GM21360 (cell line): ENCODE data around the gene PURA.

ENCODE experiments used
- ATAC-seq: cut with Tn5 transposase; IDR thresholded peaks from one replicate; pipeline ENCODE4 v1.9.1; 2021; ENCODE audit warnings: mild to moderate bottlenecking, moderate library complexity; ENCODE audit not compliant: unreplicated experiment

PURA gene

DNA sequence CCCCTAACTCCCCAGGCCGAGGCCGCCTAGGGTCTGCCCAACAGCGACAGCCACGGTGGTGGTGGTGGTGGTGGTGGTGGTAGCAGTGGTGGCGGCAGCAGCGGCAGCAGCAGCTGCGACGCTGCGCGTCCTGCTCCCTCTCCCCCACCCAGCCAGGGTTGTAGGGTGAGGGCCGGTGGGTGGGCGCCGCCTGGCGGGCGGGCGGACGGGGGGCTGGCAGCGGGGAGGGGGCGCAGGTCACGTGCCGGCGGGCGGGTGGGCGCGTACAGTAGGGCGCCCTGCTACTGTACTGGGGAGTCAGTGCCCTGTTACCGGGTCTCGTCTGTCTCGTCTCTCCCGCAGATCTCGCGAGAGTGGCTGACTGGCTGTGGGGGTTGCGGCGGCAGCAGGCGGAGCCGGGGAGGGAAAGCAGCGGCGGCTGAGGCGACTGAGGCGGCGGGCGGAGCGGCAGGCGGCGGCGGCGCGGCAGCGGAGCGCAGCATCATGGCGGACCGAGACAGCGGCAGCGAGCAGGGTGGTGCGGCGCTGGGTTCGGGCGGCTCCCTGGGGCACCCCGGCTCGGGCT is at the start of gene PURA:
Gene PURA, plus strand, starts transcription at position 411 of the 565 bp plus-strand sequence. Its CDS starts 73 bp downstream, at position 484.
- peak; percentile 83 for ATAC-seq

DNA sequence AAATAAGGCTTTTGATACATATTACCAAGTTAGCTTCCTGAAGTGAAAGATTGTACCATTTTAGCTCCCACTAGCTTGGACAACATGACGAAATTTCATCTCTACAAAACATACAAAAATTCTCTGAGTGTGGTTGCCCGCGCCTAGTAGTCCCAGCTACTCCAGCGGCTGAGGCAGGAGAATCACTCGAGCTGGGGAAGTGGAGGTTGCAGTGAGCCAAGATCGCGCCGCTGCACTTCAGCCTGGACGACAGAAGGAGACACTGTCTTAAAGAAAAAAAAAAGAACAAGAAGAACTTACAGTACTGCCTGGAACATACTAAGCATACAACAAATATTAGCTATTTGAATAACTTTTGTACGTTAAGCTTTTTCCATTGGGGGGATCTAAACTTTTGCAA is 41.1 kb upstream of the PURA start:
- ATAC-seq, result no peak

DNA sequence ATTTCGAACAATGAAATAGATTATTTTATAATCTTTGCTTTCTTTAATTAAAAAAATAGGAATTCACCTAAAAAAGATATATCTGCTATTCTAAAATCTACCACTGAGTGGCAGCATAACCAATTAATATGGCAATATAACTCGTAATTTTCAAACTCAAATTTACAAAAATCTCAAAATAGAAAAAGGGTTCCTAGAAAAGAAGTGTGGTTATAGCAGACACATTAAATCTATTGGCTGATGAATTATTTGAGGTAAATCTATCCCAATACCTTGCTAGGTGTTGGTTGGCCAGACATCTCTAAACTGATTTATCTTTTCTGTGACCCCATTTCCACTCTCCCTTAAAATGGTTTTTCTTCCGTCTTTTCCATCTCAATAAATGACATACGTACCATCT is 40.6 kb upstream of the PURA start:
- ATAC-seq, result no peak

DNA sequence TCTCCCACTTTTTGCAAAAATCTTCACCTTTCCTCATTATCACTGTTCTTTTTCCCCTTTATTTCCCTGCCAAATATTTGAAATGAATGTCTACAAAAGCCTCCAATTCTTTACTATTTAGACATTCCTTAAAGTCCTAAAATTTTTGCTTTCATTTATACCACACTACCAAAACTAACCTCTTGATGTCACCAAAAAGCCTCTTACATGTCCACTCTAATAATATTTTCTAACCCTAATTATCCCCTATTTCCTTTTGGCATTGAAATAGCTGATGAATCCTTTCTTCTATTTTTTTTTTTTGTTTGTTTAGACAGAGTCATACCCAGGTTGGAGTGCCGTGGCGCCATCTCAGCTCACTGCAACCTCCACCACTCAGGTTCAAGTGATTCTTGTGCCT is 38.5 kb upstream of the PURA start:
- no peak for ATAC-seq

DNA sequence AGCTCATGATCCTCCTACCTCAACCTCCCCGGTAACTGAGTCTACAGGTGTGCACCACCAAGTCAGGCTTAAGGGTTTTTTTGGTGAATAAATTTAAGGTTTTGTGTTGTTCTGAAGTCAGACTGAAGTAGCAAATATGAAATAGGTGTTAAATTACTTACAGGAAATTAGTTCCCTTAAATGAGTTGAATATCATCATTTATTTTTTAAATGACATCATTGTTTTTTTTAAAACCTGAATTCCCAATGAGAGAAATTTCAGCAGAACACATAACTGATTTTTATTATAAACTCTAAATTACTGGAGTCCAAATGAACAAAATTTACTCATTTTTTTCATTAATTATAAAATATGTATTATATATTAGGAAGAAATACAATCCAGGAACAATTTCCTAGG is 37.8 kb upstream of the PURA start:
- no peak for ATAC-seq

DNA sequence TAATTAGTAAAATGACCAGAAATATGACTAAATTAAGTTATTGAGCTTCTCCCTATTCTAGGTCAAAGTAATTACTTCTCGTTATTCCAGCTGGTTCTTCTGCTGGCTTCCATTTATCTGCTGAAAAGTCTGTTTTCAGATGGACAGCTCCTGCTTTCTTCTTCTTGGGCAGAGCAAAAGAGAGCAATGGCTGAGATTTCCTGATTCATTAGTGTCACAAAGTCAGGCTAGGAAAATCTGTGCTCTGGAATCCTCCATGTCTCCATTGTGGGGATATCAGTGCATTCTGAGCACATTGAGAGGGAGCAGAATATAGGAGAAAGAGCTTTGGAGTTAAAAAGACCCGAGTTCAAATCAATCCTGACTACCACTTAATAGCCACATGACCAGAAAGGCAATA is 37.1 kb upstream of the PURA start:
- no peak for ATAC-seq

DNA sequence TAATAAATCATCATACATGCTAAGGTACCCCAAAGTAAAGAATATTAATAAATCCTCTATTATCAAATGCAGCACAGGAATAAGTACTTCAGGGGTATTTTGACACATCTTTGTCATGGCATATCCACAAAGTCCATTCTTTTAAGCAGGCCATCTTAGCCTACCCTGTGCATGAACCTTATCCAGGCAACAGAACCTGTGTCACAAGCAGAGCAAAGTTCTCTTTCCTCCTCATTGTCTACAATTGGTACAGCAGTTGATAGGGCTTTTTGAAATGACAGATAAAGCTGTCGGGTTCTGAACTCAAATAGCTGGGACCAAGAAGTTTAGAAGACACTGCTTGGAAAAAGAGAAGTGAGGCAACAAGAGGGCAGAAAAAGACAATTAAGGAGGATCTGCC is 30.8 kb upstream of the PURA start:
- ATAC-seq, result no peak

DNA sequence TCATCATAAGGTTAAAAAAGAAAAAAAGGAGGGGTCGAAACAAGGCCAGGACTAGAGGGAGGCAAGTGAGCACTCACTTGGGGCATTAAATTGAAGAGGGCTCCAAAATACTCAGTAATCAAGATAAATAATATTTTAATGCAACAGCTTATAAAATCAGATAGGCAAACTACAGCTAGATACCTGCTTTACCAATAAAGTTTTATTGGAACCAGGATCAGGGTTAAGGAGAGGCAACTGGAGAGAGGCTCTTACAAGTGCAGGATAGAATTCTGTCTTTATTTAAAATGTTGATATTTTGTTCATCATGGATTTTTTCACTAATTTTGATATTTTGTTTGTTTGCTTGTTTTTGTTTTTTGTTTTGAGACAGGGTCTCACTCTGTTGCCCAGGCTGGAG is 30.3 kb upstream of the PURA start:
- no peak for ATAC-seq

DNA sequence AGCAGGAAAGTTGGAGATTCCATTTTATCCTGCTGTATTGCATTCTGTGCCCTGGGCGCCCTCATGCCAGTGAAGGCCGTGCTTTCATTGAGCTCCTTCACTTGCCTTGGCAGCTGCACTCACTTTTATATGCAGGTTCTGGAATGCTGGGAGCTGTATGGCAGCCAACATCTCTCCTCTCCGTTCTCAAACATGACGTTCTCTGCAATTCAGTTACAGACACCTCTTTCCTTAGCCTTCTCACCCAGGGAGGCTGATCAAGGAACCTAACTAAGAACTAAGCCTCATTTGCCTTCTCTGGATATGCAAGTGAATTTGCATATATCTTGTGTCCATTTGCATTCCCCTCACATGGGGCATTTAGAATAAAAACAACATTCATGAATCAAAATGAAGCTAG is 29.4 kb upstream of the PURA start:
- no peak for ATAC-seq

DNA sequence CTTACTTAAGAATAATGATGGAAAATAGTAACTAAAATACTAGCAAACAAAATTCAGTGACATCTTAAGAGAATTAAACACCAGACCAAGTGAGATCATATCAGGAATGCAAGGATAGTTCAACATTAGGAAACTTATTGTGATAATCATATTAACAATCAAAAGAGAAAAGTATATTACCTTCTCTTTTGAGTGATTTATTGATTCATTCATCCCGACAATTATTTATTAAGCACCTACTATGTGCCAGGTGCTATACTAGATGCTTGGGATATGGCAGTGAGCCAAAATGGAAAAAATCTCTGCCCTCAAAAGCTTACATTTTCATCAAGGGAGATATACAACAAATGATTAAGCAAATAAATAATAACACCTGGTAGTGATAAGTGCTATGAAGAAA is 23.7 kb upstream of the PURA start:
- no peak for ATAC-seq

DNA sequence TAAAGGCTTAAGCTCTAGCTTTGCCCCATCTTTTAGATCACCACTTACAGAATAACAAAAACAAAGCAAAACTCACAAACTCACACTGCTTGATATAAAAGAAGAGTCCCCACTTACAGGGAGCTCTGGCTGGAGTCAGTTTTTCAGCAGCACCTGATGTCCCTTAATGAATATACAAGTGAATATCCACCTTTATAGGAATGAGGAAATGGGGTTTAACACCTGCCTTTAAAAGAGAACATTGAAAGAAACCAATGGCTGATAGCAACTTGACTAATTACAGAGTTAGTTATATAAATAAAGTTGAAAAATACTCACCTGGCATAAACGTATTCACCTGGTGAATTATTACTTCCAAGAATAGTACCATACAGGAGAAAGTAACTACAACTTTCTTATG is 20.7 kb upstream of the PURA start:
- ATAC-seq, result no peak

DNA sequence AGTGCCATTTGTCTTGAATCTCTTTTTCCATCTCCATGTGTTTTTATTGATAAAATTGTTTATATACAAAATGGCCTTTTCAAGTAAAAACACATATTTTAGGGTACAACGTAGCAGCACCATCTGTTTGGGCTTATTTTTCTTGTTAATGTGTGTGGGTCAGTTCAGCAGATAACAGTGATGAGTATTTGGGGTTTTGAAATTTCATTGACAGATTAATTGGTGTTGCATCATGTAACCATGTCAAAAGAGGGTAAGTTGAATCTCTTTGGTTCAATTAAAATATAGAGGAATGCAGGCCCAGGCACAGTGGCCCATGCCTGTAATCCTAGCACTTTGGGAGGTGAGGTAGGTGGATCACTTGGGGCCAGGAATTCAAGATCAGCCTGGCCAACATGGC is 20.0 kb upstream of the PURA start:
- no peak for ATAC-seq

DNA sequence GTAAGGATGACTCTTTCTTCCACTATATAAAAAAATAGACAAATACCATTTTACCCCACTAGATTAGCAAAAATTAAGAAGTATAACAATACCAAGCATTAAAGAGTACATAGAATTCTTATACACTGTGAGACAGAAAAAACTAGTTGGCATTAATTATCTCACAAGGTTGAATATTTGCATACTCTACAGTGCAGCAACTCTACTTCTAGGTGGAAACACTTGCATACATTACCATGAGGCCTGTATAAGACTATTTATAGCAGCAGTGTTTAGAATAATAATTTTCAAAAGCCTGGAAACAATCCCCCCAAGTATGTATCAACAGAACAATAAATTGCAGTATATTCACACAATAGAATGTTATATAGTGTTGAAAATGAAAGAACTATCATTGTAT is 19.0 kb upstream of the PURA start:
- no peak for ATAC-seq

DNA sequence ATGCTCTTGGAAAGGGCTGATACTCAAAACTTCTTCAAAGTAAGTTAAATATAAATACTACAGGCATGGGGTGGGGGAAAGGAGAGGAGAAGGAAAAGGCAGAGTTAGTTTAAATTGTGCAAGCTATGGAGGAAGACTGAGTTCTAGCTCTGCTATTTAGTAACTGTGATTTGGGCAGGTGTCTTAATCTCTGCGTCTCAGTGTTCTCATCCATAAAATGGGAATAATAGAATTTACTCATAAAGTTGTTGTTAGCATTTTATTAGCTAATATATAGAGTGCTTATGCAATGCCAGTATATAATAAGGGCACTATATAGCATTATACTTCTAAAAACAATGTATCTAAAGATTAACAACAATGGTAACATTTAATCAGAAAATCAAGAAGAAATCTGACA is 12.7 kb upstream of the PURA start:
- no peak for ATAC-seq

DNA sequence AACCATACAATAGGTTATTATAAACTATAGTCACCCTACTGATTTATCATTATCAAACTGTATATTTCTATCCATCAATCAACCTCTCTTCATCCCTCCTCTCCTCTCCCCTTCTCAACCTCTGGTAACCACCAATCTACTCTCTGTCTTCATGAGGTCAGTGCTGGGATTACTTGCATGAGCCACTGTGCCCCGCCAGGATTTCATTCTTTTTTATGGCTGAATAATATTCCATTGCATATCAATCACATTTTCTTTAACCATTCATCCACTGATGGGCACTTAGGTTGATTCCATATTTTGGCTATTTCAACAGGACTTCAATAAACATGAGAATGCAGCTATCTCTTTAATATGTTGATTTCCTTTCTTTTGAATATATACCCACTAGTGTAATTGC is 10.8 kb upstream of the PURA start:
- no peak for ATAC-seq

DNA sequence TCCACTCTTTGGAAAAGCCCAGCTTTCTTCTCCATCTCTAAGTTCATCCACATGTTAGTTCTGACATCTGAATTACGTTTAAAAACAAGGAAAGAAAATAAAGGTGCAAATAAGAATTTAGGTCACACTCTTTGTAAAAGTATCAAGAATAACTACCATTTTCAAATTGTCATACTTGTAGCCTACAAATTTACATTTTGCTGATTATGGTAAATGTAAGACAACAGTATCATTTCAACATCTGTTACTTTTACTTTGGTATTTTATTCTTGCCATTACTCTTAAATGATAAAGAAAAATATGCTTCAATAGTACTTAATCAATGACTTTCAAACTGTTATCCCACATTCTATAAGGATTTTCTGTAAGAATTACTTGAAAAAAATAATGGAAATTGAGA is 9.8 kb upstream of the PURA start:
- ATAC-seq, result no peak

DNA sequence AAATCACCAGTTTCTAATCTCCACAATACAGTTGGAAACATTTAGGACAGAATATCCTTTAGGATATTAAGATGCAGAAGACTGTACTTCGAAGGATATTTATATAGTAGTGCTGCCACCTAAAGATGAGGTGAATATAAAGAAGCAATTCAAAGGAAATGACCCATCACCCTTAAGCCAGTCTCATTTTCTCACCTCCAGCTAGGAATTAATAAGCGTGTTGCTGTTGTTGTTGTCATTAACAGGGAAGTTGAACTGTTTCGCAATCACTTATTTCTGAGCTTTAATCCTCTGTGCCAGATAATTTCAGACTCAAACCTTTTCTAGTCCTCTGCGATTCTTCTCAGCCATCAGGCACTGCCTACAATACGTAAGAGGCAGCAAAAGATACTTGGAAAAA is 7.8 kb upstream of the PURA start:
- ATAC-seq, result no peak

DNA sequence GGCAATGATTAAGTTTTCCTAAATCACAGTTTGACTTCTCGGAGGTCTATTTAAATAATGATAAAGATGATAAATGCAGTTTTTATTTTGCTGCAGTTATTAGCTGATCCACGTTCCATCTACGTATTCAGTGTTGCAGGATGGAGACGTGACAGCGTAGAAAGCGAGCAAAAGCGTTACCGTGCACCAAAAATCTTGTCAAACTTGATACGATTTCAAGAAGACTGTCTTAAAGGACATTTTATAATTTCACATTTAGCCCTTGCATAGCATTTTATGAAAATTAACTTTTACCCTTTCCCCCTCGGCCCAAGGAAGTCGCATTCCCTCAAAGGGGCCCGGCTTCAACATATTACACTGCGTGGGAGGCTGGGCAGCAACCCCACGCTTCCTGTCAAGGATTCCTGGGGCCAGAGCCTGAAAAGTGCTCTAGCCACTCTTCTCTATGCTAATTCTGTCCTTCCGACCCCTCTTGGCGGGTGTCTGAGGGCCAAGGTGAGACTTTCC is 7.1 kb upstream of the PURA start:
- ATAC-seq, result no peak

DNA sequence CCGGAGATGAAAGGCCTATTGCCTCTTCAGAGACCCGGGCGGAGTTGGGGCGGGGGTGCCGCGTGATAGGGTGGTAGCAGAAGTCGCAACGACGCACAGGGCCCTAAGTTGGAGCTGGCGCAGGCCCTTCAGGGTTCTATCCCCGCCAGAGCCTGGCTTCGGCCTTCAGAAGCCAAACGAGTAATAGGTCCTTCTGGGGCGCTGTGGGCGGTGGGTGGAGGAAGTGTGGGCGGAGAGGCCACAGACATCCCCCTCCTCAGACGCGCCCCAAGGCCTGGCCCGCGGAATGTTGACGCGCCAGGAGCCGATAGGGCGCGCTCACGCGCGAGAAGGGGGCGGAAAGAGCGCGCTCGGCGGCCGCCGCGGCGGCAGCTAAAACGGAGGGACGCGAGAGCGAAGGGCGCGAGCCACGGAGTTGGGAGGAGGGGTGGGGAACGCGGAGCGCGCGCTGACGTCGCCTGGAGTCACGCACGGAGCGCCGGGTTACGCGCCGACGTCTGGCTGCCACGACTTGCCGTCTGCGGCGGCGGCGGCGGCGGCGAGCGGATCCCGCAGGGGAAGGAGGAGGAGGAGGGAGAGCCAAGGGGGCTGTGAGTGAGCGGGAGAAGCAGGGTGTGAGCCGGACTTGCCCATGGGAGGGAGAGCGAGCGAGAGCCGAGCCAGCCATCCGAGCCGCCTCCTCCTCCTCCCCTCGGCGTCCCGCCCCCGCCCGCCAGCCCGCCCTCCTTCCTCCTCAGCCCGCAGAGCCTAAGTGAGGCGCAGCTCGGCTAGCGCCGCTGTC is 6.4 kb upstream of the PURA start:
- peak; percentile 86 for ATAC-seq

DNA sequence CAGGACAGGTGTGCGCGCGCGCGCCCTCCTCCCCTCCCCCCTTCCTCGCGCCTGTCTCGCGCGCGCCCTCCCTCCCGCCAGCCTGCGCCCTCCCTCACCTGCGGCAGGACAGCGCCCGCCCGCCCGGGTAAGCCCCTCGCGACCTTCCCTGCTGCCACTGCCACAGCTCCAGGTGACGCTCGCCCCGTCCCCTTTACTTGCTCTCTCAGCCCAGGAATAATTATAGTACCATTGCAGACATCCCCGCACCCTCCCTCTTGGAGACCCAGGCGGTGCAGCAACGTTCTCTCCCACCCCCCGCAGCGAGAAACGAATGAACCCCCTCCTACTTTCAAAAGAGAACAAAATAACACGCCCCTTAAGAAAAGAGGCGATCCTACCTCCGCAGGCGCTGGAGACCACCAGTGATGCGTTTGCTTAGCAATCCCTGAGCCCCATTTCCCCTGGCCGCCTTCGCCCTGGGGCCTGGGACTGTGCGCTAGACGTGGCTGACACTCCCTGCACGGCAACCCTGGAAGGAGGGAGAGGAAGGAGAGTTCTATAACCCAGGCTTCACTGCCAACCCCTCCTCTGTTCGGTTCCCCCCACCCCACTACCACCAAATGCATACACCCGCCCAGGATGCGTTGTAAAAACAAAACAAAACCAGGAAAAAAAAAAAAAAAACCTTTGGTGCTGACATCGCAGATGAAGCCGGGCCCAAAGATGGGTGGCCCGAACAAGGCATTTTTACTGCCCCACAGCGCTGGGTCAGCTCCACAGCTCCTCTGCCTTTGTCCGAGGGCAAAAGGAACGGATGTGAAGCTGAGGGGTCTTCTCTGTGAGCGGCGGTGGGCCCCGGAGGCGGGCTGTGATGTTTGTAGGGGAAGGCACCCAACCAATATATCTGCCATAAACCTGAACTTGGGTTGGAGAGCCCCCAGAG is 5.6 kb upstream of the PURA start:
- peak; percentile 47 for ATAC-seq

DNA sequence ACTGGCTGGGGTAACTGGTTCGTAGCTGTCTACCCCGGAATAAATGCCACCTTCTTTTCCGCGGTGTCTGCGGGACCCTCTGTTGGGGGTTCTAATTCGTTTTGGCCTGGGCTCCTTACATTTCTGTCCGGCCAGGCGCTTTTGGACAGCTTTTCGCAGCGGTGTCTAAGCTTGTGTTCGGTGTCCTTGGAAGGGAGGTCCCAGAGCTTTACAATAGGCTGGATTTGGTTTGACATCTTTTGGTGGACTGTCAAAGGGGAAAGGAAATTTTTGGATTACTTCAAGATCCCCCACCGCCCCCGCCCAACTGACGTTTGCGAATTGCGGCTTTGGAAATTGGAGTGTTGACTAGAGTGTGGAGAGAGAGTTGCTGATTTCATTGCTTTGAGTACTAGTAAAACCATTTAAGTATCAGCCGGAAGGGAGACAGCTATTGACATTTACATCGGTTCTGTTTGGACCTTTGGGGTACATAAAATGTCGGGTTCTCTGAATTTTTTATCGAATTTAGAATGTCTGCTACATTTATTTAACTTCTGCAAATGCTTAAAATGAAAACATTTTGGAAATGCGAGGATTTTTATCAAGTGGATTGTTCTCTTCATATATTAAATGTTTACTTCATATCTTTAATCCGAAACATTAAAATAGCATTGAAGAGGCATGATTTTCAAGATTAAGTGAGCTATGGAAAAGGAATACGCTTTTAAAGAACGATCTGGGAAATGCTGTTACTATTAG is 4.7 kb upstream of the PURA start:
- ATAC-seq, result no peak
